Activated B cell treated with CpG ODN at 0.5 μM for 24 hours (primary cell): ENCODE results near the gene KRTAP5-6. TPM values are rescaled to one million over a fixed set of nuclear protein-coding genes. Genes with fewer than 3 reads are reported as not detected.

ENCODE experiments used
- ATAC-seq: fragments of 200-7000 bp; cut with Tn5 transposase; one replicate; pipeline ENCODE4 v1.10.0; 2021; ENCODE audit warnings: low read depth, mild to moderate bottlenecking, moderate library complexity
- CTCF ChIA-PET: fragments of 350-600 bp; sonication (Branson Sonifier 250); formaldehyde crosslinking; loops from one replicate; lab custom pipeline; 2021; ENCODE audit warnings: antibody characterized with exemption; lab: Charles Lee
- POLR2A ChIA-PET: fragments of 350-600 bp; sonication (Branson Sonifier 250); formaldehyde crosslinking; loops from one replicate; lab custom pipeline; 2021; ENCODE audit warnings: antibody characterized with exemption; lab: Charles Lee
- DNase-seq: peaks from one replicate; pipeline ENCODE4 v3.0.0; 2022
- H3K27ac Mint-ChIP-seq: one replicate; pipeline ENCODE4 v1.8.0; 2020; ENCODE audit warnings: mixed read lengths
- H3K27me3 Mint-ChIP-seq: one replicate; pipeline ENCODE4 v1.8.0; 2021; ENCODE audit warnings: mixed read lengths
- H3K36me3 Mint-ChIP-seq: one replicate; pipeline ENCODE4 v1.8.0; 2021; ENCODE audit warnings: low read depth, mixed read lengths
- H3K4me1 Mint-ChIP-seq: one replicate; pipeline ENCODE4 v1.8.0; 2021; ENCODE audit warnings: mixed read lengths
- H3K4me3 Mint-ChIP-seq: one replicate; pipeline ENCODE4 v1.8.0; 2020; ENCODE audit warnings: mild to moderate bottlenecking, mixed read lengths
- H3K9me3 Mint-ChIP-seq: one replicate; pipeline ENCODE4 v1.8.0; 2020; ENCODE audit warnings: mixed read lengths
- CTCF ChIP-seq: fragments of 200-600 bp; IDR thresholded peaks from one replicate; pipeline ENCODE4 v1.8.0; 2022; ENCODE audit warnings: antibody characterized with exemption, mild to moderate bottlenecking
- intact Hi-C: fragments of 100-400 bp; cut with micrococcal nuclease; formaldehyde crosslinking; loops from one replicate; pipeline ENCODE4 v1.15.1; 2024
- total RNA-seq: library from RNA; stranded (reverse); gene quantifications from 2 replicates; pipeline ENCODE4 v1.2.3, GENCODE V29; 2022

KRTAP5-6 gene
- total RNA-seq, 1 donor from 2014 or later: not detected

GRCh38 chr11:1693327-1694063 lies 3.5 kb upstream of the KRTAP5-6 start:
- ATAC-seq: peak; percentile 59
- H3K4me1 Mint-ChIP-seq: peaks cover 5% of the 10 kb centered on the region
- peak; percentile 89 for TF ChIP-seq CTCF
- CTCF ChIA-PET: interaction anchor here (0.7 to 5.5 kb wide), 44 partner anchors 8 to 463 kb away, joined by 3 to 252 read pairs (median 5); partner anchors contain the start of genes CTSD, H19, IGF2 and SYT8
- no peaks in the 10 kb centered on the region for H3K9me3 Mint-ChIP-seq
- intact Hi-C loops: loop anchor here (1.0 to 5.0 kb wide), 2 partner anchors 41 to 459 kb away; no protein-coding TSS in a partner anchor
- peaks cover 25% of the 10 kb centered on the region for H3K27me3 Mint-ChIP-seq
- H3K36me3 Mint-ChIP-seq: no peaks in the 10 kb centered on the region
- peak overlapping the region; percentile 69 for H3K4me3 Mint-ChIP-seq
- H3K27ac Mint-ChIP-seq: no peak overlapping the region
- DNase-seq: peak; percentile 79
- POLR2A ChIA-PET: interaction anchor here (0.9 to 2.4 kb wide), 7 partner anchors 41 to 458 kb away, joined by 3 to 19 read pairs (median 7); partner anchors contain the start of gene IGF2

GRCh38 chr11:1694064-1694845 lies 2.7 kb upstream of the KRTAP5-6 start:
- intact Hi-C loops: loop anchor here (5.0 kb wide), 1 partner anchor 42 kb away; no protein-coding TSS in a partner anchor
- peak; percentile 91 for ATAC-seq
- H3K9me3 Mint-ChIP-seq: no peaks in the 10 kb centered on the region
- no peak for TF ChIP-seq CTCF
- no peak overlapping the region for H3K27ac Mint-ChIP-seq
- H3K36me3 Mint-ChIP-seq: no peaks in the 10 kb centered on the region
- POLR2A ChIA-PET: interaction anchor here (0.9 to 2.4 kb wide), 7 partner anchors 42 to 457 kb away, joined by 3 to 19 read pairs (median 7); partner anchors contain the start of gene IGF2
- peaks cover 22% of the 10 kb centered on the region for H3K27me3 Mint-ChIP-seq
- DNase-seq: peak; percentile 81
- CTCF ChIA-PET: interaction anchor here (0.7 to 5.5 kb wide), 44 partner anchors 9 to 462 kb away, joined by 3 to 252 read pairs (median 5); partner anchors contain the start of genes CTSD, IGF2, SYT8 and TNNI2
- H3K4me3 Mint-ChIP-seq: no peak overlapping the region
- peaks cover 5% of the 10 kb centered on the region for H3K4me1 Mint-ChIP-seq

- Mint-ChIP-seq H3K27me3 (peaks cover 19% of the 10 kb centered on the region), H3K4me3 (no peak overlapping the region), H3K36me3 (no peaks in the 10 kb centered on the region), H3K27ac (no peak overlapping the region), H3K4me1 (peaks cover 5% of the 10 kb centered on the region), H3K9me3 (no peaks in the 10 kb centered on the region)
- DNase-seq: no peak
- no peak for TF ChIP-seq CTCF
- intact Hi-C loops: loop anchor here (5.0 kb wide), 1 partner anchor 43 kb away; no protein-coding TSS in a partner anchor
- ATAC-seq: no peak
- ChIA-PET POLR2A (interaction anchor here (0.9 to 2.4 kb wide), 3 partner anchors 137 to 305 kb away, joined by 3 to 19 read pairs (median 9); no protein-coding TSS in a partner anchor), CTCF (interaction anchor here (0.9 to 5.5 kb wide), 12 partner anchors 12 to 461 kb away, joined by 4 to 252 read pairs (median 10); partner anchors contain the start of gene SYT8)
Measured at GRCh38 chr11:1694846-1695547, 2.0 kb upstream of the KRTAP5-6 start.

GRCh38 chr11:1695548-1696108 lies 1.4 kb upstream of the KRTAP5-6 start:
- CTCF ChIA-PET: interaction anchor here (4.7 to 5.5 kb wide), 3 partner anchors 135 to 456 kb away, joined by 114 to 252 read pairs (median 132); partner anchors contain the start of gene SYT8
- DNase-seq (no peak), ATAC-seq (no peak)
- peaks cover 14% of the 10 kb centered on the region for H3K27me3 Mint-ChIP-seq
- H3K4me3 Mint-ChIP-seq: no peak overlapping the region
- TF ChIP-seq CTCF: no peak
- no peaks in the 10 kb centered on the region for H3K36me3 Mint-ChIP-seq
- H3K9me3 Mint-ChIP-seq: no peaks in the 10 kb centered on the region
- intact Hi-C loops: no loop called here
- POLR2A ChIA-PET: interaction anchor here (0.9 kb wide), 1 partner anchor 136 kb away, joined by 3 read pairs; no protein-coding TSS in a partner anchor
- H3K27ac Mint-ChIP-seq: no peak overlapping the region
- H3K4me1 Mint-ChIP-seq: peaks cover 5% of the 10 kb centered on the region
